ENCODE results near the gene PCDH9.

DNA sequence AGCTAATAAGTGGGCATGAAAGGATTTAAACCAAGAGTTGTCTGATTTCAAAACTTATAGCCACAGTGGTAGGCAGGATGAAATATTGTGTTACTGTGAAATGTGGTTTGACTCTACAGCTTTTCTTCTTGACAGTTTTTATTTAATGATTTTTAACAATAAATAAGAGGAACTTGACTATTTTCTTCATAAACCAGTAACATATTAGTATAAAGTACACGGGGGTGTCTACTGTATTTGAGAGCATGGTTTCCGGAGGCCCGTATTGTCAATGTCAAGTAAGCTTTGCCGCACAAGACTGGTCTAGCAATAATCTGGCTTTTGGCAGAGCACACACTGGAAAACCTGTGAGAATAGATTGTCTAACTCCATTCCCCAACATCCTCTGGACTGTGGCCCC lies 894.5 kb downstream of the PCDH9 start:
- TF ChIP-seq, protein P1, sequence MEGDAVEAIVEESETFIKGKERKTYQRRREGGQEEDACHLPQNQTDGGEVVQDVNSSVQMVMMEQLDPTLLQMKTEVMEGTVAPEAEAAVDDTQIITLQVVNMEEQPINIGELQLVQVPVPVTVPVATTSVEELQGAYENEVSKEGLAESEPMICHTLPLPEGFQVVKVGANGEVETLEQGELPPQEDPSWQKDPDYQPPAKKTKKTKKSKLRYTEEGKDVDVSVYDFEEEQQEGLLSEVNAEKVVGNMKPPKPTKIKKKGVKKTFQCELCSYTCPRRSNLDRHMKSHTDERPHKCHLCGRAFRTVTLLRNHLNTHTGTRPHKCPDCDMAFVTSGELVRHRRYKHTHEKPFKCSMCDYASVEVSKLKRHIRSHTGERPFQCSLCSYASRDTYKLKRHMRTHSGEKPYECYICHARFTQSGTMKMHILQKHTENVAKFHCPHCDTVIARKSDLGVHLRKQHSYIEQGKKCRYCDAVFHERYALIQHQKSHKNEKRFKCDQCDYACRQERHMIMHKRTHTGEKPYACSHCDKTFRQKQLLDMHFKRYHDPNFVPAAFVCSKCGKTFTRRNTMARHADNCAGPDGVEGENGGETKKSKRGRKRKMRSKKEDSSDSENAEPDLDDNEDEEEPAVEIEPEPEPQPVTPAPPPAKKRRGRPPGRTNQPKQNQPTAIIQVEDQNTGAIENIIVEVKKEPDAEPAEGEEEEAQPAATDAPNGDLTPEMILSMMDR (IDR thresholded peaks at IDR 0.05), result no peak
- TF ChIP-seq POLR2A (IDR thresholded peaks at IDR 0.05) (no peak), POLR2AphosphoS5 (IDR thresholded peaks at IDR 0.05) (no peak)
